Bronchial epithelial cell (primary cell): ENCODE results near the gene ACOT8. TPM values are rescaled to one million over a fixed set of nuclear protein-coding genes. Genes with fewer than 3 reads are reported as not detected.
A peak's percentile ranks its signal among the peaks of the same experiment; 100 is the strongest.

Source experiments
- DNase-seq: peaks from one replicate; pipeline ENCODE4 v3.0.0-alpha.2; 2010; ENCODE audit warnings: low read depth
- FAIRE-seq: peaks from 2 replicates; lab custom pipeline; 2011; peaks lifted over from hg19 to GRCh38; lab: Jason Lieb, UNC
- H3K27me3 ChIP-seq: 2 replicates; pipeline ENCODE4 v1.5.1; 2011; ENCODE audit warnings: low read length; ENCODE audit not compliant: control insufficient read depth, insufficient read depth
- H3K36me3 ChIP-seq: 2 replicates; pipeline ENCODE4 v1.5.1; 2011; ENCODE audit warnings: low read length; ENCODE audit not compliant: control insufficient read depth, insufficient read depth
- H3K4me3 ChIP-seq: 2 replicates; pipeline ENCODE4 v1.5.1; 2011; ENCODE audit warnings: mild to moderate bottlenecking, low read depth, low read length, control low read depth
- total RNA-seq: library from RNA; depleted of rRNA; stranded (reverse); fragments of >200 nt; gene quantifications from 2 replicates; pipeline ENCODE4 v1.2.1, GENCODE V29; 2014
- TF ChIP-seq, protein P1 (sequence below): IDR thresholded peaks from 2 replicates; pipeline ENCODE4 v1.5.1; 2011; ENCODE audit warnings: mild to moderate bottlenecking, moderate library complexity, low read length, control low read depth, inconsistent platforms; ENCODE audit not compliant: insufficient read depth, severe bottlenecking

The ACOT8 gene
- total RNA-seq, 1 donor from 2014 or later = 31.1 TPM

DNA sequence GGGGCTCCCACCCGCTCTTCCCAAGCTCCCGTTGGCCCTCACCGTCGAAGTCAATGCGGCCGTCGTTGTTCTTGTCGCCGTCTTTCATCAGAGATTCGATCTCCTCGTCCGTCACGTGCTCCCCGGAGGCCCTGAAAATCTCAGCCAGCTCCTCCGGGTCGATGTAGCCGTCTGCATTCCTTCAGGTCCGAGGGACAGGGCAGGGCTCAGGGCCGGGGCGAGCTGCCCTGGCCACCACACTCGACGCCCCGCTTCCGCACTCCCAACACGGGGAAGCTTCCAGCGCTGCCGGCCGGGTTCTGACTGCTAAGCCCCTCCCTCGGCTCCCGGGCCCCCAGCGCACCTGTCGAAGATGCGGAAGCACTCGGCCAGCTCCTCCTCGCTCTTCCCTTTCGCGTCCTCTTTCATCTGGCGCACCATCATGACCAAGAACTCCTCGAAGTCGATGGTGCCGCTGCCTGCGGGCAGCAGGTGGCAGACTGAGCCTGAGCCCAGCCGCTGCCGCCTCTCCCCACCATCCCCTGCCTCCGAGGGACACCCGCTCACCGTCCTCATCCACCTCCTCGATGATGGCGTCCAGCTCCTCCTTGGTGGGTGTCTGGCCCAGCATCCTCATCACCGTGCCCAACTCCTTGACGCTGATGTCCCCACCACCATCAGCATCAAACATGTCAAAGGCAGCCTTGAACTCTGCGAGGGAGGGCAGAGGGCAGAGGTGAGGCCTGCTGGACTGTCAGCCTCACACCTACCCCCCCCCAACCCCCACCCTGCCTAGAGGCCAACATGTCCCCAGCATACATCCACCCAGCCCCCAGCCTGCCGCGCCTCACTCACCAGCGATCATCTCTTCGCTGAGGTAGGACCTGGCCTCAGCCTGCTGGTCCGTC is 33.0 kb downstream of the ACOT8 start:
- peaks cover 5% of the 10 kb centered on the region for H3K27me3 ChIP-seq
- no peak overlapping the region for H3K4me3 ChIP-seq
- FAIRE-seq = no peak
- no peaks in the 10 kb centered on the region for H3K36me3 ChIP-seq
- peak; percentile 28 for DNase-seq
- TF ChIP-seq, protein P1, sequence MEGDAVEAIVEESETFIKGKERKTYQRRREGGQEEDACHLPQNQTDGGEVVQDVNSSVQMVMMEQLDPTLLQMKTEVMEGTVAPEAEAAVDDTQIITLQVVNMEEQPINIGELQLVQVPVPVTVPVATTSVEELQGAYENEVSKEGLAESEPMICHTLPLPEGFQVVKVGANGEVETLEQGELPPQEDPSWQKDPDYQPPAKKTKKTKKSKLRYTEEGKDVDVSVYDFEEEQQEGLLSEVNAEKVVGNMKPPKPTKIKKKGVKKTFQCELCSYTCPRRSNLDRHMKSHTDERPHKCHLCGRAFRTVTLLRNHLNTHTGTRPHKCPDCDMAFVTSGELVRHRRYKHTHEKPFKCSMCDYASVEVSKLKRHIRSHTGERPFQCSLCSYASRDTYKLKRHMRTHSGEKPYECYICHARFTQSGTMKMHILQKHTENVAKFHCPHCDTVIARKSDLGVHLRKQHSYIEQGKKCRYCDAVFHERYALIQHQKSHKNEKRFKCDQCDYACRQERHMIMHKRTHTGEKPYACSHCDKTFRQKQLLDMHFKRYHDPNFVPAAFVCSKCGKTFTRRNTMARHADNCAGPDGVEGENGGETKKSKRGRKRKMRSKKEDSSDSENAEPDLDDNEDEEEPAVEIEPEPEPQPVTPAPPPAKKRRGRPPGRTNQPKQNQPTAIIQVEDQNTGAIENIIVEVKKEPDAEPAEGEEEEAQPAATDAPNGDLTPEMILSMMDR = peak; percentile 56

DNA sequence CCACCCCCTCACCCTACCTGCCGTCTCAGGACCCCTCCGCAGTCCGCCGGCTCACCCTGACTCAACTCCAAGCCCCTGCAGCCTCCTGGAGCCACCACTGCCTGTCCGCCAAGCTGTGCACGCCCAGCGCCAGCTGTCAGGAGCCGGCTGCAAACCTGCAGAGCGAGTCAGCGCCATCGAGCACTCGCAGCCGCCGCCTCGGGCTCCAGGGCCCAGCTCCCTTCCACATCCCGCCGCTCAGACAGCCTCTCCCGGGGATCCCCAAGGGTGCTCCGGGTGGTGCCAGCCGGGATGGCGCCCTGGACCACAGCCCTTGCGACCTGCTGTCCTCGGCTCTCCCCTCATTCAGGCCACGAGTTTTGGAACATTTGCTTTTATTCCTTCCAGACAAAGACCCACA is 34.3 kb downstream of the ACOT8 start:
- FAIRE-seq (no peak), DNase-seq (peak; percentile 27)
- Histone ChIP-seq H3K27me3 (peaks cover 5% of the 10 kb centered on the region), H3K36me3 (no peaks in the 10 kb centered on the region), H3K4me3 (no peak overlapping the region)
- TF ChIP-seq, protein P1 = no peak

DNA sequence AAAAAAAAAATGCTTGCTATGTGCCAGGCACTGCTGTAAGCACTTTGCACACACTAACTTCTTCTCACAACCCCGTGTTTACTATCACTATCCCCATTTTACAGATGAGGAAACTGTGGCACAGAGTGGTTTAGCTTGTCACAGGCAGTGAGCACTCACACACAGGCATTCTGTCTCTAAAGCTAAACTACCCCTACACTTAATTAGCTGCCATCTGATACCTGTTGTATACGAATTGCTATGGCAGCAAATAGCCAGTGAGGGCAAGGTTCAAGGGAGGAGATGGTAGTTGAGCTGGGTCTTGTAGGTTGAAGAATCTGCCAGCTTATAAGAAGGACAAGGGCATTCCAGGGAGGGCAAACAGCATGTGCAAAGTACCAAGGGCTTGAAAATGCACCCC is 35.2 kb downstream of the ACOT8 start:
- DNase-seq = no peak
- FAIRE-seq = no peak
- no peak overlapping the region for H3K4me3 ChIP-seq
- TF ChIP-seq, protein P1 = no peak
- H3K27me3 ChIP-seq = peaks cover 5% of the 10 kb centered on the region
- no peaks in the 10 kb centered on the region for H3K36me3 ChIP-seq

DNA sequence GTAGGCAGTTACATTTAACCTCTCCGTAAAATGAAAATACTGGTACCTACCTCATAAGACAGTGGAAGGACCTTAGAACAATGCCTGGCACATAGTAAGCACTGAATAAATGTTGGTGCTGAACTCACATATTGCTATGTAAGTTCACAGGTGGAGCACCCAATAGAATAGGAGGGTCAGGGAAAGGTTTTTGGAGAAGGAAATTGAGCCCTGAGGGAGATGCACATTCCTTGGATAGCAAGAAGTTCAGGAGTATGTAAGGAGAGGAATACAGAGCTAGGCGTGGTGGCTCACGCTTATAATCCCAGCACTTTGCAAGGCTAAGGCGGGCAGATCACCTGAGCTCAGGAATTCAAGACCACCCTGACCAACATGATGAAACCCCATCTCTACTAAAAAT is 37.7 kb downstream of the ACOT8 start:
- peaks cover 5% of the 10 kb centered on the region for H3K27me3 ChIP-seq
- FAIRE-seq (no peak), DNase-seq (no peak)
- no peaks in the 10 kb centered on the region for H3K36me3 ChIP-seq
- no peak overlapping the region for H3K4me3 ChIP-seq
- TF ChIP-seq, protein P1 = no peak

DNA sequence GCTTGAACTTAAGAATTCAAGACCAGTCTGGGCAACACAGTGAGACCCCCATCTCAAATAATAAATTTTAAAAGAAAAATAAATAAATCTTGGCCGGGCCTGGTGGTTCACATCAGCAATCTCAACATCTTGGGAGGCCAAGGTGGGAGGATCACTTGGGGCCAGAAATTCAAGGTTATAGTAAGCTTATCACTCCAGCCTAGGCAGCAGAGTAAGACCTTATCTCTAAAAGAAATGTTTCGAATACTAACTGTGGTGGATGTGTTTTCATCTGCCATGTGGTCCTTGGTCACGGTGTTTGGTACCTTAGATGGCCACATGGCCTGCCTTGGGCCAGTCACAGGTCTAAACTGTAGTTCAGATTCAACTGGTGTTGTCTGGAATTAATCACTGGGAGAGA is 39.0 kb downstream of the ACOT8 start:
- TF ChIP-seq, protein P1 = no peak
- H3K27me3 ChIP-seq = no peaks in the 10 kb centered on the region
- H3K4me3 ChIP-seq = no peak overlapping the region
- no peak for DNase-seq
- FAIRE-seq = no peak
- H3K36me3 ChIP-seq = no peaks in the 10 kb centered on the region
